Karpas-422 (cell line): ENCODE results near the gene GTF3C4. TPM values are rescaled to one million over a fixed set of nuclear protein-coding genes. Genes with fewer than 3 reads are reported as not detected.

Experiments
- DNase-seq: peaks from one replicate; pipeline ENCODE4 v3.0.0-alpha.2; 2015
- H2AFZ ChIP-seq: fragments of 200-600 bp; sonication (generic); 2 replicates; pipeline ENCODE4 v1.6.1; 2014; ENCODE audit warnings: antibody characterized with exemption, low read length, mixed read lengths
- H3K27ac ChIP-seq: fragments of 200-600 bp; sonication (generic); 2 replicates; pipeline ENCODE4 v1.5.1; 2014; ENCODE audit warnings: mild to moderate bottlenecking, low read length, moderate library complexity
- H3K27me3 ChIP-seq: fragments of 200-600 bp; sonication (generic); 2 replicates; pipeline ENCODE4 v1.6.1; 2014; ENCODE audit warnings: low read length, mixed read lengths
- H3K36me3 ChIP-seq: fragments of 200-600 bp; sonication (generic); 2 replicates; pipeline ENCODE4 v1.6.1; 2014; ENCODE audit warnings: low read length, mixed read lengths; ENCODE audit not compliant: insufficient read depth
- H3K4me1 ChIP-seq: fragments of 200-600 bp; sonication (generic); 2 replicates; pipeline ENCODE4 v1.6.1; 2014; ENCODE audit warnings: mild to moderate bottlenecking, low read length, mixed read lengths
- H3K4me2 ChIP-seq: fragments of 200-600 bp; sonication (generic); 2 replicates; pipeline ENCODE4 v1.6.1; 2014; ENCODE audit warnings: low read length, low read depth, mild to moderate bottlenecking; ENCODE audit not compliant: poor library complexity, severe bottlenecking
- H3K4me3 ChIP-seq: fragments of 200-600 bp; sonication (generic); 2 replicates; pipeline ENCODE4 v1.5.1; 2014; ENCODE audit warnings: mild to moderate bottlenecking, antibody characterized with exemption, low read length, mixed read lengths
- H3K79me2 ChIP-seq: fragments of 200-600 bp; sonication (generic); 2 replicates; pipeline ENCODE4 v1.6.1; 2014; ENCODE audit warnings: mild to moderate bottlenecking, low read length, mixed read lengths
- H3K9ac ChIP-seq: fragments of 200-600 bp; sonication (generic); 2 replicates; pipeline ENCODE4 v1.6.0; 2014; ENCODE audit warnings: low read length
- H3K9me2 ChIP-seq: fragments of 200-600 bp; sonication (generic), shearing (Covaris generic); replicated peaks from 2 replicates; pipeline ENCODE4 v1.6.0; 2014; ENCODE audit warnings: mild to moderate bottlenecking, low read length, moderate library complexity; ENCODE audit not compliant: insufficient read depth
- H3K9me3 ChIP-seq: fragments of 300-700, 200-600 bp; sonication (generic); 2 replicates; pipeline ENCODE4 v1.6.1; 2014; ENCODE audit warnings: low read length, mixed read lengths
- H4K20me1 ChIP-seq: fragments of 200-600 bp; sonication (generic); 2 replicates; pipeline ENCODE4 v1.6.1; 2014; ENCODE audit warnings: mild to moderate bottlenecking, antibody characterized with exemption, low read length, low read depth; ENCODE audit not compliant: insufficient read depth
- total RNA-seq: library from RNA; depleted of rRNA; stranded (reverse); fragments of >200 nt; shearing (Covaris generic); gene quantifications from 2 replicates; pipeline ENCODE4 v1.2.3, GENCODE V29; 2014; ENCODE audit warnings: low replicate concordance

The GTF3C4 gene
- total RNA-seq, 1 experiment from 2014 or later: 11.2 TPM

- DNase-seq: no peak
- Histone ChIP-seq H3K27ac (no peak overlapping the region), H3K4me1 (no peaks in the 10 kb centered on the region), H3K9ac (no peak overlapping the region), H3K79me2 (no peaks in the 10 kb centered on the region), H3K9me3 (no peaks in the 10 kb centered on the region), H4K20me1 (no peaks in the 10 kb centered on the region), H3K9me2 (no peaks in the 10 kb centered on the region), H3K36me3 (no peaks in the 10 kb centered on the region), H2AFZ (no peak overlapping the region), H3K27me3 (no peaks in the 10 kb centered on the region), H3K4me2 (no peak overlapping the region), H3K4me3 (no peak overlapping the region)
Measured at GRCh38 chr9:132730054-132731033, 60.1 kb downstream of the GTF3C4 start.

GRCh38 chr9:132731230-132731629 is 61.0 kb downstream of the GTF3C4 start:
- no peak for DNase-seq
- H3K27me3 ChIP-seq: no peaks in the 10 kb centered on the region
- no peaks in the 10 kb centered on the region for H3K4me1 ChIP-seq
- no peaks in the 10 kb centered on the region for H3K79me2 ChIP-seq
- H3K27ac ChIP-seq: no peak overlapping the region
- no peak overlapping the region for H3K4me2 ChIP-seq
- H3K9me2 ChIP-seq: no peaks in the 10 kb centered on the region
- H3K9me3 ChIP-seq: no peaks in the 10 kb centered on the region
- H3K9ac ChIP-seq: no peak overlapping the region
- H3K36me3 ChIP-seq: no peaks in the 10 kb centered on the region
- H4K20me1 ChIP-seq: no peaks in the 10 kb centered on the region
- no peak overlapping the region for H3K4me3 ChIP-seq
- no peak overlapping the region for H2AFZ ChIP-seq

GRCh38 chr9:132732326-132733259 is 62.3 kb downstream of the GTF3C4 start:
- H3K36me3 ChIP-seq: no peaks in the 10 kb centered on the region
- H3K9ac ChIP-seq: no peak overlapping the region
- H2AFZ ChIP-seq: no peak overlapping the region
- H3K27ac ChIP-seq: no peak overlapping the region
- no peak overlapping the region for H3K4me2 ChIP-seq
- H3K4me1 ChIP-seq: no peaks in the 10 kb centered on the region
- H3K4me3 ChIP-seq: no peak overlapping the region
- no peaks in the 10 kb centered on the region for H4K20me1 ChIP-seq
- H3K9me3 ChIP-seq: no peaks in the 10 kb centered on the region
- H3K79me2 ChIP-seq: no peaks in the 10 kb centered on the region
- DNase-seq: no peak
- no peaks in the 10 kb centered on the region for H3K27me3 ChIP-seq
- no peaks in the 10 kb centered on the region for H3K9me2 ChIP-seq

- no peak for DNase-seq
Measured at GRCh38 chr9:132733260-132733815, 63.1 kb downstream of the GTF3C4 start.

GRCh38 chr9:132739710-132740310 is 69.5 kb downstream of the GTF3C4 start:
- no peak overlapping the region for H2AFZ ChIP-seq
- no peak for DNase-seq
- H3K27ac ChIP-seq: no peak overlapping the region
- H4K20me1 ChIP-seq: no peaks in the 10 kb centered on the region
- H3K4me3 ChIP-seq: no peak overlapping the region
- no peaks in the 10 kb centered on the region for H3K36me3 ChIP-seq
- no peaks in the 10 kb centered on the region for H3K79me2 ChIP-seq
- H3K9me2 ChIP-seq: no peaks in the 10 kb centered on the region
- H3K27me3 ChIP-seq: no peaks in the 10 kb centered on the region
- no peaks in the 10 kb centered on the region for H3K4me1 ChIP-seq
- no peaks in the 10 kb centered on the region for H3K9me3 ChIP-seq
- no peak overlapping the region for H3K4me2 ChIP-seq
- no peak overlapping the region for H3K9ac ChIP-seq

More at GRCh38 chr9:132733260-132733815, 63.1 kb downstream of the GTF3C4 start:
- Histone ChIP-seq H3K27ac (no peak overlapping the region), H3K4me2 (no peak overlapping the region), H3K9me3 (no peaks in the 10 kb centered on the region), H2AFZ (no peak overlapping the region), H3K4me1 (no peaks in the 10 kb centered on the region), H3K36me3 (no peaks in the 10 kb centered on the region), H3K9me2 (no peaks in the 10 kb centered on the region), H3K79me2 (no peaks in the 10 kb centered on the region), H3K9ac (no peak overlapping the region), H3K27me3 (no peaks in the 10 kb centered on the region), H3K4me3 (no peak overlapping the region), H4K20me1 (no peaks in the 10 kb centered on the region)

GRCh38 chr9:132740526-132741309 is 70.5 kb downstream of the GTF3C4 start:
- no peaks in the 10 kb centered on the region for H3K9me3 ChIP-seq
- H3K27ac ChIP-seq: no peak overlapping the region
- H3K4me1 ChIP-seq: no peaks in the 10 kb centered on the region
- no peaks in the 10 kb centered on the region for H3K79me2 ChIP-seq
- no peak overlapping the region for H3K4me2 ChIP-seq
- H3K9ac ChIP-seq: no peak overlapping the region
- no peak overlapping the region for H2AFZ ChIP-seq
- no peaks in the 10 kb centered on the region for H3K9me2 ChIP-seq
- H3K27me3 ChIP-seq: no peaks in the 10 kb centered on the region
- no peak overlapping the region for H3K4me3 ChIP-seq
- H4K20me1 ChIP-seq: no peaks in the 10 kb centered on the region
- DNase-seq: no peak
- no peaks in the 10 kb centered on the region for H3K36me3 ChIP-seq

GRCh38 chr9:132742821-132743311 is 72.6 kb downstream of the GTF3C4 start:
- Histone ChIP-seq H4K20me1 (no peaks in the 10 kb centered on the region), H3K9me2 (no peaks in the 10 kb centered on the region), H3K36me3 (no peaks in the 10 kb centered on the region), H2AFZ (no peak overlapping the region), H3K27me3 (no peaks in the 10 kb centered on the region), H3K27ac (no peak overlapping the region), H3K79me2 (no peaks in the 10 kb centered on the region), H3K4me2 (no peak overlapping the region), H3K4me1 (no peaks in the 10 kb centered on the region), H3K9me3 (no peaks in the 10 kb centered on the region), H3K9ac (no peak overlapping the region), H3K4me3 (no peak overlapping the region)
- DNase-seq: no peak
